WI38 (cell line): ENCODE results near the gene RFC5.
"Not testable (repeated sequence)": the region's sequence is repeated elsewhere in the genome, so short reads cannot be mapped to it uniquely, and the experiment has no call there.

Source experiments
- H3K4me3 ChIP-seq: 2 replicates; pipeline ENCODE4 v1.5.1; 2011; ENCODE audit warnings: low read depth, mild to moderate bottlenecking, control low read depth, low read length
- CTCF ChIP-seq: IDR thresholded peaks from 2 replicates; pipeline ENCODE4 v1.5.1; 2012; ENCODE audit warnings: low read depth, mild to moderate bottlenecking, control low read depth, low read length

RFC5 gene

GRCh38 chr12:117994551-117995438, 21.7 kb upstream of the RFC5 start:
- no peak for TF ChIP-seq CTCF

GRCh38 chr12:117998719-117999118, 17.8 kb upstream of the RFC5 start:
- no peak overlapping the region for H3K4me3 ChIP-seq
- TF ChIP-seq CTCF, result no peak

More at GRCh38 chr12:117994551-117995438, 21.7 kb upstream of the RFC5 start:
- H3K4me3 ChIP-seq, result no peak overlapping the region

GRCh38 chr12:117999806-118000205, 16.7 kb upstream of the RFC5 start:
- not testable (repeated sequence) for H3K4me3 ChIP-seq

GRCh38 chr12:118010903-118011302, 5.6 kb upstream of the RFC5 start:
- no peak overlapping the region for H3K4me3 ChIP-seq
- no peak for TF ChIP-seq CTCF

- TF ChIP-seq CTCF, result no peak
- no peak overlapping the region for H3K4me3 ChIP-seq
These were observed 5.1 kb upstream of the RFC5 start for GRCh38 chr12:118011377-118011776.

GRCh38 chr12:118011961-118012360, 4.5 kb upstream of the RFC5 start:
- TF ChIP-seq CTCF, result no peak
- H3K4me3 ChIP-seq, result no peak overlapping the region

GRCh38 chr12:118013283-118013682, 3.2 kb upstream of the RFC5 start:
- no peak overlapping the region for H3K4me3 ChIP-seq
- no peak for TF ChIP-seq CTCF
